ENCODE data around the gene VANGL1.

Gene VANGL1

DNA sequence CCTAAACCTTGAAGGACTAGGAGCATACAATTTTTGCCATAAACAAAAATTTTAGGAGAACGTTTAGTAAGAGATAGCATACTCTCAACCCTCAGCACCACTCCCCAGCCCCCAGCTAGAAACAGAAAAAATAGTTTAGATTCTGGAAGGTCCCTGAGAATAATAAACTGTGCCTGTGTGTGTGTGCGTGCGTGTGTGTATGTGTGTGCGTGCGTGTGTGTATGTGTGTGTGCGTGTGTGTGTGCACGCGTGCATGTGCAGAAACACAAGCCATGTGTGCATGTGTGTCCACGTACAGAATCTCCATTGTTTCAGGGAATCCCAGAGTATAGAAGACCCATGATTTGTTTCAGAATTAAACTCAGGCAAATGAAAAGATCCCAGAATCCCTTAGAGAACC is 64.2 kb downstream of the VANGL1 start:
- DNase-seq, result no peak

- no peak for DNase-seq
Observed at GRCh38 chr1:115706587-115707425, 65.0 kb downstream of the VANGL1 start.

- DNase-seq, result no peak
Observed at GRCh38 chr1:115710859-115711624, 69.3 kb downstream of the VANGL1 start.

DNA sequence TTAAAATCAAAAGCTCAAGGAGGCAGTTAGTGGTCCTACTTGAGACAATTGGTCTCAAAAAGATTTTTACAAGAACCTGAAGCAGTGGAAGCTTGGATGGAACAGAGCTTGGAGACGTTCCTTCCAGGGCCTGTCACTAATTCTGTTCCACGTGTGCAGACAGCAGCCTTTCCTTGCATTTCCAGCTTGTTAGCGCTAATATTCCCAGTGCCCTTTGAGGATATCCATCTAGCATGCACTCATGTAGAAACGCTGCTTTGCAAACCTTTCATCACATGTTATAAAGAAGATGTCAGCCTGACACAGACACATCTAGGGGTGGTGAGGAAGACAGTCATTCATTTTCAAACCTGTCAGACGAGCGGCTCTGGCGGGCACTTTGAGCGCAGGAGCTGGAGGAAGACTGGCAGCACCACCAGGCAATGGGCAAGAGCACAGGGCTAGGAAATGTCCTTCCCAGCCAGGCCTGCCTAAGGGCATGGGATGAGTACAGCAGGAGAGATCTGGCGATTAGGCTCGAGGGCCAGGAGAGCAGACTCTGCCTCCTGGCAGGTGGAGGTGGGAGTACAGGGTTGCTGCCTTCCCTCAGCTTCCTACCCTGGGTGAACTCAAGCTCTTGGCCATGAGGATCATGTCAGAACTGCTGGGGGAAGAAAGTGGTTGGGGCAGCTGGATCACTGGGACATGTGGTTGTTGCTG is 71.3 kb downstream of the VANGL1 start:
- no peak for DNase-seq

GRCh38 chr1:115713906-115714305 is 72.1 kb downstream of the VANGL1 start:
- DNase-seq, result no peak

GRCh38 chr1:115714572-115715141 is 72.9 kb downstream of the VANGL1 start:
- no peak for DNase-seq

GRCh38 chr1:115717541-115717940 is 75.8 kb downstream of the VANGL1 start:
- DNase-seq, result no peak

- no peak for DNase-seq
Observed at GRCh38 chr1:115718011-115718754, 76.4 kb downstream of the VANGL1 start.

GRCh38 chr1:115719285-115719684 is 77.5 kb downstream of the VANGL1 start:
- DNase-seq, result no peak

- DNase-seq, result no peak
Observed at GRCh38 chr1:115722221-115722620, 80.5 kb downstream of the VANGL1 start.

DNA sequence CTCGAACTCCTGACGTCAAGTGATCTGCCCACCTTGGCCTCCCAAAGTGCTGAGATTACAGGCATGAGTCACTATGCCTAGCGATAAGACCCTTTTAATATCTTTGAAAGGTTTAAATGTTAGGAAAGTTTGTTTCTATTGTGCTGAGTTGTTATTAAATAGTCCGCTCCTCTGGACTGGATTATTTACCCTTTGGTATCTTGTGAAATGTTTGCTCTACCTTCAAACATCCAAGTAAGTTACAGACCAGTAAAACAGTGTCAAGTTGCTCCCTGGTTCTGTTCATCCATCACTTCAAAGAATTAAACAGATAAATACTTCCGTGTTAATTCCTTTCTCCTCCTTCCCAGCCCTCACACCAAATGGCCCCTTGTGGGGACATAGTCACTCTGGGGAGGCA is 82.0 kb downstream of the VANGL1 start:
- DNase-seq, result no peak

DNA sequence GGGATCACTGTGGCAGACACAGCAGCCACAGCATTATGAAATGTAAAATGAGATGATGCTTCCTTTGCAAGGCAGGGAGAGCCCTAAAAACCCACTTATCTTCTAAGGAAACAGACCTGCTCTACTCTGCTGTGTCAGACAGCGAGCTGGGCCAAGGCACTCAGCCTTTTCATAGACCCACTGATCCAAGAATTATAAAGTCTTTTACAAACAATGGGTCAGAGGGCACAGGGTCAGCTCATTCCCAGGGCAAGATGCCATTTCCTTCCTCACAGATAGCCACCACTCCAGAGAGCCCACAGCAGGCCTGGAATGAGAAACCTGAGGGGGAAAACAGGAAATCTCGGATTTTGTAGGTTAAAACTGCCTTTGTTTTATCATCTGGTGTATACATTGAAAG is 83.8 kb downstream of the VANGL1 start:
- DNase-seq, result no peak

DNA sequence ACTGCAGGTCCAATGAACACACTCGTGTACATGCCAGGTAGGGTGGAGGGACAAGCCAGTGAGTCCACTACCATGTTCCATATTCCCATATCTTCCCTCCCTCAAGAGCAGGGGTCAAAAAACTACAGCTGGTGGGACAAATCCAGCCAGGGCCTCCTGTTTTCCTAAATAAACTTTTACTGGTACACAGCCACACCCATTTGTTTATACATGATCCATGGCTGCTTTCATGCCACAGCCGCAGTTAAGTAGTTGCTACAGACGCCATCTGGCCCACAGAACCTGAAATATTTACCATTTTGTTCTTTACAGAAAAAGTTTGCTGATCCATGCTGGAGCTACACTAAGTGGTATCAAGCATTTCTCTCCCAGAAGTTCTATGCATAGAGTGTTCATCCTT is 84.4 kb downstream of the VANGL1 start:
- no peak for DNase-seq

DNA sequence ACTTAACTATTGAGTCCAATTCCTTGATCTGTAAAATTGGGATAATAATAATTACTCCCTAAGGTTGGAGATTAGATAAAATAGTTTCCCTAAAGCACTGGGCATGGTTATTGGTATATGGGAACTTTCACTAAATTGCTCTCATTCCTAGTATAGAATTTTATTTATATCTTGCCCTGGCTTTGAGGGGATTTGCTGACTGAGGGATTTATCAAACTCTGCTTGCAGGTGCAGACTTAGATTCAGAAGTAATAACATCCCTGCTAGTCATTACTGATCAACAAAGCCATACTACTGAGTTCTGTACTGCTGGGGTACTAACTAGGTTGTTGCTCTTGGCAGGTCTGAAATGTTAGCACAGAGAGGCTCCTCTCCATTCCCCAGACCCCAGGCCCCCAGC is 84.8 kb downstream of the VANGL1 start:
- DNase-seq, result no peak

DNA sequence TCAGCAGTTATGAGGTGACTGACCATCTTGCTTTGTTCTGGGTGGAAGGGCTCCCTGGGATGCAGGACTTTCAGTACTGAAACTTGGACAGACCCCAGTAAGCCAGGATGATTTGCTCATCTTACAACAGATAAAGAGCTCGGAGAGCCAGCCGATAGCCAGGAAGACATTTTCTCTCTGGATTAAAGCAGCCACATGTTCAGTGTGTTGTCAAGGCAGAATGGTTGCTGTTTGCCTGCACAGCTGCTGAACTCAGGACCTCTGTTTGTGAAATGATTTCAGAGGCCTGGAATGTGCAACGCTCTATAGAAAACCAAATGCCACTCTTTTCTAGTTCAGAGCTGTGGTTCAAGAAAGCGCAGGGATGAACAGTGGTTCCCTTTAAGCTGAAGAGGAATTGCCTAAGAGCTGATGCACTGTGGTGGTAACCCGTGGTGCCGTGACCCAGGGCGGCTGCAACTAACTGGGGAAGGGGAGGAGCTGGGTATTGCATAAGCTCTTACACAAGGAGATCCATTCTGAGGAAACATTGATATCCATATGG is 86.0 kb downstream of the VANGL1 start:
- no peak for DNase-seq

DNA sequence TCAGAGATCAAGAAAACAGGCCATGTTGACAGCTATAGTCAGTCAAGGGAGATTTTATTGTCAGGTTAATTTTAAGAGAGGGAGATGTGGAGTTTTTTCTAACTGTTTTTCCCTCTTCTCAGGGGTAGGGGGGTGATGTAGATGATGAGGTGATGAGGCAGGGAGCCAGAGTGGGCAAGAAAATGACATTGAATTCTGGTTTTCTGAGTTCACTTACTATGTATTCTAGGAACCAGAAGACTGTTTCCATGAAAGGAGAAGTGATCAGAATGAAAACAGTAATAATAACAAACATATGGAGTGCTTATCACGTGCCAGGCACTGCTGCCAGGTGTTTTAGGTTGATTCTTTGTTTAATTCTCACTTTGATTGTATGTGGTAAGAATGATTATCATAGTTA is 86.6 kb downstream of the VANGL1 start:
- DNase-seq, result no peak

DNA sequence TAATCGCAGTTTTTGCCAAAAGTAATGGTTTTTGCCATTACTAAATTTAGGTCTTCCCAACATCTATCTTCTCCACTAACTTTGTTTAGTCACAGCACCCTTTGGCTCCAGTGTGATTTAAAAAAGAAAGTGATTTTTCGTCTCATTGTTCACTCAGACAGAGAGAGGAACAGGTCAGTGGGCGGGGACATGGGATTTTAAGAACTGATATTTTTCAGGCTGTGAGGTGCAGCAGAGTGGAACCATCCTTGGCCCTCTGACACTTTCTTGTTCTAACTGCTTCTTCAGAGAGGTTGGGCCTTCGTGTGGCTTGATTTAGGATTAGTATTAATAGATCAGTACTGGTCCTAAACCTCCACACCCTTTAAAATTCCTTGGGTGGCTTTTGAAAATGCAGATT is 88.0 kb downstream of the VANGL1 start:
- DNase-seq, result no peak

DNA sequence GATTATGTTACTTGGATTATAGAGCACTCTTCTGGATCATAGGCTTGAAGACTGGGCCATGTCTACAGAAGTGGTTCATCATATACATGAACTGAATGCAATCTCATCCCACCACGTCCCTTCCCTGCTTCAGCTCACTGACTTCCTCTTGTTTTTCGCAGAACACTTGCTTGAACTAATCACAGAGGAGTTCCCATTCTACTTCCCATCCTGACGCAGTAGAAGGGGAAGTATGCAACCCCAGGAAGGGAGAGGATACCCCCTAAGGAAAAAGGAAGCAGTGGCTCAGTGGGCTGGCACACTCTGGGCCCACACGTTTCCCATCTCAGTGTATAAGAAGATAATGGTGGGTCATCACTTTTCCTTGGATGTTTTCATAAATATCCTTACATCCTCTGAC is 90.5 kb downstream of the VANGL1 start:
- no peak for DNase-seq

- DNase-seq, result no peak
Observed at GRCh38 chr1:115740811-115741210, 99.0 kb downstream of the VANGL1 start.

DNA sequence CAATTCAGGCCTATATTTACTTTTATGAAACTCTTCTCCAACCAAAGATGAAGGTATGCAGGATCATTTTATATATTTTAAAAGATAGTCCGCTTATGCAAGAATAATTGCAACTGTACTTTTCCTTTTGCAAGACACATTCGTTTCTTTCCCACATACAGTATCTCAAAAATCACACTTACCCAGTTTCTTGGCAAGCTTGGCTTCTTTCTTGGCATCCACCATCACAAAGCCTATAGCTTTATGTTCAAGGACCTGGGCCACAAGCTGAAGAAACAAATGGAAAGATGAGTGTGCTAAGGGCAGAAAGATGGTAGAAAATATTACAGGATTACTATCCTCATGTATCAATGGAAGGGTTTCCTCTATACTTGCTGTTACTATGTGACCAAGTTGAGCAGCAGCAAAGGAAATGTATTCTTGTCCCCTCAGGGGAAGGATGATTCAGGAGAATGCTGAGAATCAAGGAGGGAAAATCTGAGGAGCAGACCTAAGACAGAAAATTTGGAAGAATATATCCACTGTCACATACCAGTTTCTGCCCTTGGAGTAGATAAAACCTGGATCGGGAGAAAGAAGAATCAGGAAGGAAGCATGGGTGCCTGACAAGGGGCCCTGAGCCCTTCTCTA is 103.0 kb downstream of the VANGL1 start:
- no peak for DNase-seq

GRCh38 chr1:115746021-115746690 is 104.4 kb downstream of the VANGL1 start:
- DNase-seq, result no peak

All from activated gamma-delta T cell (primary cell).